ENCODE data around the gene EVC.

EVC gene

GRCh38 chr4:5790546-5790857 lies 79.5 kb downstream of the EVC start:
- intact Hi-C loops (cut with DNase I; ENCODE audit: low total_unique reads): loop anchor here (5.0 kb wide), 1 partner anchor 793 kb away; no protein-coding TSS in a partner anchor
- DNase-seq: no peak
- peaks cover 15 to 59% (median 56%) of the 10 kb centered on the region in 3 donors for H3K36me3 ChIP-seq
- no peaks in the 10 kb centered on the region for H3K4me1 ChIP-seq
- H3K4me3 ChIP-seq: no peak overlapping the region
- no peaks in the 10 kb centered on the region for H3K9me3 ChIP-seq
- no peak for TF ChIP-seq CTCF (IDR thresholded peaks at IDR 0.05)
- no peak overlapping the region for H3K27ac ChIP-seq
- no peaks in the 10 kb centered on the region for H3K27me3 ChIP-seq

GRCh38 chr4:5791654-5792053 lies 80.7 kb downstream of the EVC start:
- intact Hi-C loops (cut with DNase I; ENCODE audit: low total_unique reads): loop anchor here (5.0 kb wide), 1 partner anchor 794 kb away; no protein-coding TSS in a partner anchor
- DNase-seq: peak in 1 of 2 donors; percentile 42

GRCh38 chr4:5793514-5793913 lies 82.5 kb downstream of the EVC start:
- no peak overlapping the region for H3K4me3 ChIP-seq
- TF ChIP-seq CTCF (IDR thresholded peaks at IDR 0.05): no peak
- peak in 1 of 2 donors; percentile 10 for DNase-seq
- no peak overlapping the region for H3K27ac ChIP-seq
- H3K4me1 ChIP-seq: no peaks in the 10 kb centered on the region
- intact Hi-C loops (cut with DNase I; ENCODE audit: low total_unique reads): loop anchor here (5.0 kb wide), 1 partner anchor 796 kb away; no protein-coding TSS in a partner anchor
- H3K36me3 ChIP-seq: peaks cover 26 to 60% (median 49%) of the 10 kb centered on the region in 3 donors
- H3K9me3 ChIP-seq: no peaks in the 10 kb centered on the region
- H3K27me3 ChIP-seq: no peaks in the 10 kb centered on the region

More at GRCh38 chr4:5791654-5792053, 80.7 kb downstream of the EVC start:
- H3K36me3 ChIP-seq: peaks cover 18 to 60% (median 53%) of the 10 kb centered on the region in 3 donors
- no peak for TF ChIP-seq CTCF (IDR thresholded peaks at IDR 0.05)
- no peak overlapping the region for H3K27ac ChIP-seq
- no peak overlapping the region for H3K4me3 ChIP-seq
- H3K4me1 ChIP-seq: no peaks in the 10 kb centered on the region
- no peaks in the 10 kb centered on the region for H3K27me3 ChIP-seq
- H3K9me3 ChIP-seq: no peaks in the 10 kb centered on the region

GRCh38 chr4:5795580-5795979 lies 84.6 kb downstream of the EVC start:
- H3K27me3 ChIP-seq: no peaks in the 10 kb centered on the region
- no peak overlapping the region for H3K27ac ChIP-seq
- no peak for DNase-seq
- no peak for TF ChIP-seq CTCF (IDR thresholded peaks at IDR 0.05)
- H3K4me1 ChIP-seq: no peaks in the 10 kb centered on the region
- no peaks in the 10 kb centered on the region for H3K9me3 ChIP-seq
- H3K36me3 ChIP-seq: peaks cover 31 to 69% (median 53%) of the 10 kb centered on the region in 3 donors
- no peak overlapping the region for H3K4me3 ChIP-seq
- intact Hi-C loops (cut with DNase I; ENCODE audit: low total_unique reads): no loop called here

GRCh38 chr4:5796976-5797375 lies 86.0 kb downstream of the EVC start:
- Histone ChIP-seq H3K4me1 (no peaks in the 10 kb centered on the region), H3K36me3 (peaks cover 31 to 76% (median 64%) of the 10 kb centered on the region in 3 donors), H3K27ac (no peak overlapping the region), H3K27me3 (no peaks in the 10 kb centered on the region), H3K9me3 (no peaks in the 10 kb centered on the region), H3K4me3 (no peak overlapping the region)
- no peak for TF ChIP-seq CTCF (IDR thresholded peaks at IDR 0.05)
- intact Hi-C loops (cut with DNase I; ENCODE audit: low total_unique reads): no loop called here
- DNase-seq: no peak

GRCh38 chr4:5797866-5798265 lies 86.9 kb downstream of the EVC start:
- no peak for TF ChIP-seq CTCF (IDR thresholded peaks at IDR 0.05)
- H3K4me1 ChIP-seq: no peaks in the 10 kb centered on the region
- no peak overlapping the region for H3K4me3 ChIP-seq
- H3K27ac ChIP-seq: no peak overlapping the region
- H3K27me3 ChIP-seq: no peaks in the 10 kb centered on the region
- no peaks in the 10 kb centered on the region for H3K9me3 ChIP-seq
- H3K36me3 ChIP-seq: peaks cover 37 to 85% (median 72%) of the 10 kb centered on the region in 3 donors
- DNase-seq: no peak
- intact Hi-C loops (cut with DNase I; ENCODE audit: low total_unique reads): no loop called here
